GM18861 (cell line): ENCODE data around the gene FARP1.
"Not testable (repeated sequence)": the region's sequence is repeated elsewhere in the genome, so short reads cannot be mapped to it uniquely, and the experiment has no call there.

Experiments
- ATAC-seq: cut with Tn5 transposase; IDR thresholded peaks from one replicate; pipeline ENCODE4 v1.9.1; 2021; ENCODE audit not compliant: unreplicated experiment

Gene FARP1

GRCh38 chr13:98350746-98351330 lies 207.9 kb downstream of the FARP1 start:
- ATAC-seq: no peak

DNA sequence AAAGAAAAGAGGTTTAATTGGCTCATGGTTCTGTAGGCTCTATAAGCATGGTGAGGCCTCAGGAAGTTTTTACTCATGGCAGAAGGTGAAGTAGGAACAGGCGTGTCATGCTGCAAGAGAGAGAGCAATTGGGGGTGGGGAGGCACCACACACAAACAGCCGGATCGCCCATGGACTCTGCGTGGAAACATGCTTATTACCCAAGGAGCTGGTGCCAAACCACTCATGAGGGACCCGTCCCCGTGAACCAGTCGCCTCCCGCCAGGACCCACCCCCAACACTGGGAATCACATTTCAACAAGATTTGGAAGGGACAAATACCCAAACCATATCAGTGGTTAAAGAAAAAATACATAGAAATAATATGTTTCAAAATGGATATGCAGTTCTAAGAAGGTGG lies 208.7 kb downstream of the FARP1 start:
- ATAC-seq: no peak

GRCh38 chr13:98352226-98352625 lies 209.3 kb downstream of the FARP1 start:
- no peak for ATAC-seq

DNA sequence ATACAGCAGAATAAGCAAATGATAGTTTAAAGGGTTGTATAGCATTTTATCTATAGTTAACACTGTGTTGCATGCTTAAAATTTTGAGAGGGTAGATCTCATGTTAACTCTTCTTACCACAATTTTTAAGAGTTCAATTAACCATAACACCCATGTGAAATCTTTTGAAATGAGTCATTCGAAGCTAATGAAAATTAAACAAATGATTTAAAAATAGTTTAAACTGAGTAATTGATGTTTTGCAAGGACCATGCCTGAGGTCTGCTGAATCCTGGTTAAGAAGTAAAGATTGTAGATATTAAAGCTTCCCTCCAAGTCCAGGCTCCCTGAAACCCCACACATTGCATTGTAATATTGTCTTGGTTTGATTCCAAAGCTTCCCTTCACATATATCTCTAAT lies 210.9 kb downstream of the FARP1 start:
- ATAC-seq: no peak

DNA sequence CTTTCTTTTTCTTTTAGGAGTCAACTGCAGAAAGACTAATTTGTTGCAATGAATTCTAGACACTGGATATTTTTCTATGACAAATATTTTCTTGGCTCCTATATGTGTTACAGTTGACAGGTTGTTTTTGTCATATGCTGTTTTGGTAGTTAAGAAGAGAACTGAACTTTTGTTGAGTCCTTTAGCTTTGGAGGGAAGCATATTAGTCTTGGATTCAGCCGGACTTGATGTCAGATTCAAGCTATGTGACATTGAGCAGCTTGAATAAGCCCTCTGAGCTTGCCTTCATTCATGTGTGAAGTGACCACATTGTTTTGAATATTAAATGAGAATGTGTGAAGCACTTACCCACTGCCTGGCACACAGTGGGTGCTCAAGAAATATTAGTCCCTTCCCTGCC lies 216.0 kb downstream of the FARP1 start:
- ATAC-seq: no peak

- no peak for ATAC-seq
Measured at GRCh38 chr13:98360545-98360944, 217.7 kb downstream of the FARP1 start.

- ATAC-seq: no peak
Measured at GRCh38 chr13:98363326-98363725, 220.4 kb downstream of the FARP1 start.

DNA sequence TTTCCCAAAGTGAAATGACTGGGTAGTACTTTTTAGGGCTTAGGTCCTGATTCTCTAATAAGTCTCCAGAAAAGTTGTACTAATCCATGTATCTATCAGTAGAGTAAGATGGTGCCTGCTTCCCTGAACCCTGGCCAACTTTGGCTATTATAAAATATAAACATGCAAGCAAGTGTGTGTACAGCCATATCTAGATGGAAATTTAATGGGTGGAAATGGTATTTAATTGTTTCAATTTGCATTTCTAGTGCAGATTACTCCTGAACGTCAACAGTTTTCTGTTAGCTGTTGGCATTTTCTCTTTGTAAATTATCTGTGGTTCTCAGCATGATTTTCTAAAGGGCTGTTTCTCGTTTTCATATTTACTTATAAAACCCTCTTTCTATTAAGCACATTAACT lies 221.3 kb downstream of the FARP1 start:
- ATAC-seq: no peak

GRCh38 chr13:98364647-98365046 lies 221.8 kb downstream of the FARP1 start:
- no peak for ATAC-seq

DNA sequence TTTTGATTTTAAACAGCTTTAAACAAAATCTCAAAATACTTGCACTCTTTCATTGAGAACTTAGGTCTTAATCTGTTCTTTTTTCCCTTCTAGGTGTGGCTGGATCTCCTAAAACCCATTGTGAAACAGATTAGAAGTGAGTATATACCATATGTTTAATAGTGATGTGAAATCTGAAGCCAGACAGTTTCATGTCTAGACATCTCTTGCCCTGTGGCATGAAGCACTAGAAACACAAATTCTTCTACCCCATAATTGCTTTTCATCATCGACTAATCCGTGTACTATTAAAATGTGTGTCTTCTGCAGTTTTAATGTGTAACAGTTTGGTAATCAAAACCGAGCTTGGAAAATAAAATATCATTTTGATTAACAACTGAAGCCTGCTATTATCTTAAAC lies 222.4 kb downstream of the FARP1 start:
- no peak for ATAC-seq

DNA sequence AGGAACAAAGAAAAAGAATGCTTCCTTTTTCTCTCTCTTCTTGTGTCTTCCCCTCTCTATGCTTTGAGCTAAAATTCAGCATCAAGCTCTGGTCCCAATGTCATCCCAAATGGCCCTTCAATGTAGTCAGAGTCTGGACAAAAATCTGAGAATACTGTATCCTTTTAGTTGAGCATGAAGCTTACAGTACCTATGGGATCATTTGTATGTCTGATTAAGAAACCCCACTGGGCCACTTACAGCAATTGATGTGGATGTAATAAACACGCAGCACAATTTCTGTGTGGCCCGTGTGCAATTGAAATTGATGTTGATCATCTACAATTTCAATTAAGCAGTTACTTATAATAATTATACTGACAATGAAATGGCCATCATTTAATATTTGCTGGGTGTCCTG lies 223.1 kb downstream of the FARP1 start:
- no peak for ATAC-seq

GRCh38 chr13:98366443-98366842 lies 223.5 kb downstream of the FARP1 start:
- no peak for ATAC-seq

GRCh38 chr13:98366959-98367358 lies 224.1 kb downstream of the FARP1 start:
- ATAC-seq: no peak

GRCh38 chr13:98368019-98368418 lies 225.1 kb downstream of the FARP1 start:
- ATAC-seq: no peak

DNA sequence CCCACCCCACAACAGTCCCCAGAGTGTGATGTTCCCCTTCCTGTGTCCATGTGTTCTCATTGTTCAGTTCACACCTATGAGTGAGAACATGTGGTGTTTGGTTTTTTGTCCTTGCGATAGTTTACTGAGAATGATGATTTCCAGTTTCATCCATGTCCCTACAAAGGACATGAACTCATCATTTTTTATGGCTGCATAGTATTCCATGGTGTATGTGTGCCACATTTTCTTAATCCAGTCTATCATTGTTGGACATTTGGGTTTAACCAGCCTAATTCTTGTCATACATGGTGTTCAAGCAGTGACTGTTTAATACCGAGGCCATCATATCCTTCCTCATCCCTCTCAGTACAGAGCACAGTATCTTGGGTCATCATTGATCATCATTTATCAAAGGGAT lies 226.6 kb downstream of the FARP1 start:
- ATAC-seq: not testable (repeated sequence)

DNA sequence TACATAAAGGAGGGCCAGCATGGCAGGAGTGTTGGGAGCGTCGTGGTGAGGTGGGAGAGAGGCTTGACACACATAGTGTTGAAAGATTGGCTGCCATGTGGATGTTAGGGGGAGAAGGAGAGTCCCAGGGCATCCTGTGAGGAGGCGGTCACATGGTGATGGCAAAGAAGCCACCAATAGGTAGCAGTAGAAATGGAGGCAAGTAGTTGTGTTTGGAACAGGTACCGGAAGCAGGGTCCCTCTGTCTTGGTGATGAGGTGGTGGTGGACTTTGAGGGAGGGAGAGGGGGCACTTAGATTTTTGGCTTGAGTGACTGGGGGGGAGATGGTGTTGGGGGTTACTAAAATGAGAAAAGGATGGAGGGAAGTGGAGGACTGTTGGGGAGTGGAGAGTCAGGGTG lies 227.4 kb downstream of the FARP1 start:
- no peak for ATAC-seq

- no peak for ATAC-seq
Measured at GRCh38 chr13:98370806-98371515, 228.1 kb downstream of the FARP1 start.

DNA sequence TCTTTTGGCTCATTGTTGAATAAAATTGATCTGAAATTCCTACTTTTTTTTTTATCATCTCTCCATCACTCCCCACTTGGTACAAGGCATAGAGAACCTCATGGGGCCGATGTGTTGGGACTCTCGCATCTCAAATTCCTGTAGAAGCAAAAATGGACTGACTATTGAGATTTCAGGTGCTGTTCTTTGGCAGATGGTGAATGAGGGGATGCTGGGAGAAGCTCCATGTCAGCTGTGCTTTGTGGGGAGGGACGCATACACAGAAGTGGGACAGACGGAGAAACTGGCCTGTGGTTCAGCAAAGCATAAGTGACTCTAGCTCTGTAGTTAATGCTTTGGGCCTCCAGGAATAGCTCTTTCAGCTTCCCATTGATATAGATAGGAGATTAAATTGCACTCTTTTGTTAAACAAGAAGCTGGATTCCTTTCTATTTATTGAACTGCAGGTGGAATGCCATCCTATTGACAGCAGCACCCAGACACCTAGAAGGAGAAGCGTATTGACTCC lies 228.7 kb downstream of the FARP1 start:
- no peak for ATAC-seq

DNA sequence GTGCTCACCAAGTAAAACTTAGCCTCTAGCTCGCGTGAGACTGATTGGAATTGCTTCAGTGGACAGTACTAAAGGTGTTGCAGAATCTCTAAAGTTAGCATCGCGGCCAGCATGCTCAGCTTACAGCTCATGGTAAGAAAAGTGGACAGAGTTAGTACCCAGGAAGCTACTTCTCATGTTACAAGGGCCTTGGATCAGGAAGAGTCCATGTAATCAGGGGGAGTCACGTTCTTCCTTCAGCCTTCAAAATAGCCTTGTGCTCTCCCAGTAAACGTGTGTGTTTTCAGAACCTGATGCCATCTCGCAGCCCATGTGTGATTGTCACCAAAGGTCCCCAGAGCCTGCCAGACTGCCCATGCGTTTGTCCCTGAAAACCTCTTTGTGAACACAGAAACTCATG lies 230.0 kb downstream of the FARP1 start:
- no peak for ATAC-seq

GRCh38 chr13:98374750-98375149 lies 231.9 kb downstream of the FARP1 start:
- no peak for ATAC-seq

GRCh38 chr13:98377635-98378378 lies 234.9 kb downstream of the FARP1 start:
- ATAC-seq: no peak

DNA sequence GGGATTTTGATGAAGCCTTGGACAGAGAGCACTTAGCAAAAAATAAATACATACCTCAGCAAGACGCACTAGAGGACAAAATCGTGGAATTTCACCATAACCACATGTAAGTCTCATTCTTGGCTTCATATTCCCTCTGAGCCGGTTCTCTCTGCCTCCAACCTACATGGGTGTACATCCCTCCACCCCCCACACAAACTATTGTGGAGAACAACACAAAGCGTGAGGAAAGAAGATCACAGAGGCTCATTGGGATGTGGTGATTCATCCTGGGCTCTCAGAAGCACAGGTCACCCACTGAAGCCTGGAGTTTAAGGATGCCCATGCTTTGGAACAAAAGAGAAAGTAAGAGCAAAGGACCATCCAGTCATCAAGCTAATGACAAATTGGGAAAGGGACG lies 241.8 kb downstream of the FARP1 start:
- no peak for ATAC-seq
